Ammon's horn (tissue), 1 donor: ENCODE measurements around the gene CSTF3.
"Not testable (repeated sequence)": the region's sequence is repeated elsewhere in the genome, so short reads cannot be mapped to it uniquely, and the experiment has no call there.

Experiments
- DNase-seq: peaks from one replicate; pipeline ENCODE4 v3.0.0-alpha.2; 2016; ENCODE audit warnings: low spot score

CSTF3 gene

DNA sequence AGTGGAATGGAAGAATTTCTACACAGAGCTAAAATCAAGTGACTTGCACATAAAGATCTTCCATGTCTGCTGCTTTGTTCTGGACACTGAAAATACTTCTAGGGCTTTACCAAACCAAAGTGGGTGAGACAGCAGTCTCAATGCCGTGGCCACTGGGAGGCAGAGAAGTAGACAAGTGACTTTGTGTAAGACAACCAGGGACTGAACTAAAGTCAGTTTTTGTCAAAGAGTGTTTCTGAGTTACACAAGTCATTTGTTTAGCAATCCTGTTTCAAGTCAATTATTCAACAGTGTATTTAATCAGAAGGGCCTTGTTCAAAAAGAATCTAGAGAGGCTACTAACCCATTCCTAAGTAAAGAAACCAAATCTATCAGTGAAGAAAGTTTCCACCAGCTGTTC is 75.3 kb downstream of the CSTF3 start:
- DNase-seq: no peak

GRCh38 chr11:33083918-33084317 is 77.4 kb downstream of the CSTF3 start:
- DNase-seq: no peak

GRCh38 chr11:33072465-33072864 is 88.8 kb downstream of the CSTF3 start:
- DNase-seq: no peak

DNA sequence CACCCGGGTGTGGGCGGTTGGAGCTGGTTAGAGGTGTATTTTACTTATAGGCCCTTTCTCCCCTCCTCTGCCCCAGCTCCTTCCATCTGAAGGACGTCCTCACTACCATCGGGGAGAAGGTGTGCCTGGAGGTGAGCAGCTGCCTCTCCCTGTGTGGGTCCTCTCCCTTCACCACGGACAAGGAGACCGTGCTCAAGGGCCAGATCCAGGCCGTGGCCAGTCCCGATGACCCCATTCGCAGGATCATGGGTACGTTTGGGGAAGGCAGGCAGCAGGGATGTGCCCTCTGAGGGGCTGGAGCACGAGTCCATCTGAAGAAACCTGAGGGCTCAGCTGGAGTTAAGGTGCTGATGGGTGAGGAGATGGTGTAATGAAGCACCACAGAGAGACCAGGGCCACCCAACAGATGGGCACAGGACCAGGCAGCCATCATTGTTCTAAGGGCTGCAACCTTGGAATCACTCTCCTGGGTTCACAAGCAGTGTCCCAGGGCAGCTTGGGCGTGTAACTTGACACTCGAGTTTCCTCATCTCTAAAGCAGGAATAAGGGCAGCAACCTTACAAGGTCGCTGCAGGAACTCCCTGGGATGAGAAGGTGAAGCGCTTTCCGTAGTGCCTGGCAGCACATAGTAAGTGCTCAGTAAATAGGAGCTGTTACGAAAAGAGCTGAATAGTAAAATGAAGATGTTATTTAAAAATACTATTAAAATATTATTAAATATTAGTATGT is 92.5 kb downstream of the CSTF3 start:
- no peak for DNase-seq

GRCh38 chr11:33067294-33067693 is 94.0 kb downstream of the CSTF3 start:
- no peak for DNase-seq

- DNase-seq: peak; percentile 79
Observed at GRCh38 chr11:33065445-33066178, 95.7 kb downstream of the CSTF3 start.

DNA sequence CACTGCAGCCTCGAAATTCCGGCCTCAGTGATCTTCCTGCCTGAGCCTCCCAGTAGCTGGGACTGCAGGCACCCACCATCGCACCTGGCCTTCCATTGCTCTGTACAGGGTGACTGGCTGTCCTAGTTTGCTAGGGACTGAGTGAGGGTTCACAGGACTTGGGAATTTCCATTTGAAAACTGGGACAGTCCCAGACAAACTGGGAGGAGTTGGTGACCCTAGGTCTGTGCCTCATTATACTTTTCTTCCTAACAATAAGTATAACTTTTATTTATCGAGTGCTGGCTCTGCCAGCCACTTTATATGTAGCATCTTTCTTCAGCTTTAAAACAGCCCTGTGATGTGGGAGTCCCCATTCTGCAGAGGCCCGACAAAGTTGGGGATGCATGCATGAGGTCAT is 96.4 kb downstream of the CSTF3 start:
- DNase-seq: no peak

DNA sequence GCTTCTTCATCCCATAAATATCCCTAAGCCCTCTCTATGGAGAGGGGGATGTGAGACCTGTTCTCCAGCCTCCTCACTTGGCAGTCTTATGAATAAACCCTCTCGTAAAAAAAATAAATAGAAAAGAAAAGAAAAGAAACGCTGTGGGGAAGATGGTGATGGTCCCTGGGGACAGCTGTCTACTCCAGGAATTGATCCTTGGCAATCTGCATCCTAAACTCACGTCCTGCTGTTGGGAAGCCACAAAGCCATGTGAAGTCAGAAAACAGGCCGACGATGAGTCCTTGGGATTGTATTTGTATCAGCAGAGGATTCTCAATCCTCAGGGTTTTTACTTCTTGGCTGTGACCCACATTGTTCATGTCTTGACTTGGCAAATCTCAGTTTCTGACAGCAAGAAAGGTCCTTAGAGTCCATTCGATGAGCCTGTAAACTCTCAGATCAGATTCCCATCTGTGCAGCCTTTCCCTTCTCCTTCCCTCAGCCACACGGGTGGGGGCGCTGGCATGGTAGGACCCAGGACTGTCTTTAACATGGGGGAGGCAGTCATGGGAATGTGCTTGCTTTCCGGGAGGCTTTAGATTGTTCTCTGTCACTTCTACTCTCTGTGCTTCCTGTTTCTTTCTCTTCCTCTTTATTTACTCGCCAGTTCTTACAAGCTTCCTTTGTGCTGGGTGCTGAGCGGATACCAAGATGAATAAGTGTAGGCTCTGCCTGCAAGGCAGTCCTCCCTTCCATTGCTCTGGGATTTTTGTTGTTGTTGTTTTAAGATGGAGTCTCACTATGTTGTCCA is 97.1 kb downstream of the CSTF3 start:
- DNase-seq: peak; percentile 42

DNA sequence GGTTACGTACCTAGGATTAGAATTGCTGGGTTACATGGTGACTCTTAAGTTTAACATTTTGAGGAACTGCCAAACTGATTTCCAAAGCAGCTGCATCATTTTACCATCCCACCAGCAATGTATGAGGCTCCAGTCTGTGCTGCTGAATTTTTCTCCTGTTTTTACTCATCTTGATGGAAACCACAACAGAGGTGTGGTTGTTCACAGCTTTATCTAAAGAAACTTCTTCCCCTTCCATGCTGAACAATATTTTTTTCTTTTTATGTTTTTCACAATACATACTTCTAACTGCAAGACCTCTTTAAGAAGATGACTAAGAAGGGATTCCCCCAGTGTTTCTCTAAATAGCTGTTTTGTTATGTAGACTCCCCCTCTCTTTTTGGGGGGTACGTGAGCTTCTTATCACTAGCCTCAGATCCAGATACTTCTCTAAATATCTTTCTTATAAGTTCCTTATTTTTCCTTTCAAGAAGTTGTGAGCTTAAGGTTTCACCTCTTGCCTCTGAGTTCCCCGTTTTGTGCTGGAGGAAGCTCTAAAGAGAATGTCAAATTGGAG is 97.9 kb downstream of the CSTF3 start:
- peak; percentile 22 for DNase-seq

- DNase-seq: no peak
Observed at GRCh38 chr11:33062137-33062536, 99.1 kb downstream of the CSTF3 start.

GRCh38 chr11:33060271-33060670 is 101.0 kb downstream of the CSTF3 start:
- DNase-seq: no peak

DNA sequence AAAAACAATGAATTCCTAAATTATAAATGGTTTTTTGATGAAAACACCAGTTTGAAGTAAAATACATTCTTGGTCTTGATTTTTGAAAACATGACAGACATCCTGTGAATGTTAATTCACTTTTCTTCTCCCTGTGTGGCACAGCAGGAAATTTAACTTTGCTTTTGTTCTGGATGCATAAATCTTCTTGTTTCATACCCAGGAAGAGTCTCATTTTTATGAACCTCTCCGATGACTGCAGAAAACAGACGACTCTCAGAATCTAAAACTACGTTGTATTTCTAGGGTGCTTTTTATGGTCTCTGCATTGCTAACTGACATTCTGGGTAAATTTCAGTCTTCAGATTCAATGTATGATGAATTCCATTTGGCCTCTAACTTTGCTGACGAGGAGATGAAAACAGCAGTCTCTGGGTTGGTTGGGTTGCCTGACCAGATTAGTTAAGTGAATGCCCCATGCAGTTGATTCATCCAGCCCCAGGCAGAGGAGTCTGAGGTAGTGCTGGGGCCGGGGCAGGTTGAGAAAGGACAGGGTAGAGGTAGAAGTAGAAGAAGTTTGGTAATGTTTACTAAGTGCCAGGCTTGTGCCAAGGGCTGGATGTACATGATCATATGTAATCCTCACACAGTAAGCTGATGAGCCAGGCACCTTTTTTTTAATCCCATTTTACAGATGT is 101.8 kb downstream of the CSTF3 start:
- DNase-seq: no peak

GRCh38 chr11:33057284-33057683 is 104.0 kb downstream of the CSTF3 start:
- DNase-seq: no peak

DNA sequence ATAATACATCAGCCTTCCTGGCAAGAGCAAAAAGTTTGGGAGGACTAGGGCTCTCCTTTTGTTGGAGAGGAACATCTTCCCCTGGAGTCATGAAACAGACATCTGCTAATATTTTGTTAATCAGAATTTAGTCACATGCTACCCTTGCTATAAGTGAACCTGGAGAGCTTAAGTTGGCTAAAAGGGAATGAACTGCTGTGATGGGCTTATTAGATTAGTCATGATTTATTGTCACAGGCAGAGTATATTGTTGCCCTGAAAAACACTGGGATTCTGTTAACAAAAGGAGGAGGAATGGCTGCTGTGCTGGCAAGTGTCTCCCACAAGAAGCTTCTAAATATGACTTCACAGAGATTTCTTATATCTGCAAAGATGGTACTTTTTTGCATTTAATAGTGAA is 105.9 kb downstream of the CSTF3 start:
- no peak for DNase-seq

DNA sequence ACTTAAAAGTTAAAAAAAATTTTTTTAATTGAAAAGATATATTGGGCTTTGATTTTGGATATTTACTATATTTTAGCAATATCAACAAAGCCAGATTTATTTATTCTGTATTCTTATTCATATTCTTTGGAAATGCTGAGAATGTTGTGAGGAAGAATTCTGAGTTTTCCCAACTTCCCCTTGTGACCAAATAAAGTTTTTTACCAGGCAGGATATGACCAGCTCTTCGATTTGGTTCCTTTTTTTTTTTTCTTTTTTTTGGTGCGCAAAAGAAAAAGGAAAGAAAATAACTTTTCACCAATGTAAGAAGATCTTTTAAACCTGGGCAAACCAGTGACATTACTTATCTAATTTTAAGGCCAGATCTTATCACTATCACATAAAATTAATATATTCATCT is 109.0 kb downstream of the CSTF3 start:
- no peak for DNase-seq

DNA sequence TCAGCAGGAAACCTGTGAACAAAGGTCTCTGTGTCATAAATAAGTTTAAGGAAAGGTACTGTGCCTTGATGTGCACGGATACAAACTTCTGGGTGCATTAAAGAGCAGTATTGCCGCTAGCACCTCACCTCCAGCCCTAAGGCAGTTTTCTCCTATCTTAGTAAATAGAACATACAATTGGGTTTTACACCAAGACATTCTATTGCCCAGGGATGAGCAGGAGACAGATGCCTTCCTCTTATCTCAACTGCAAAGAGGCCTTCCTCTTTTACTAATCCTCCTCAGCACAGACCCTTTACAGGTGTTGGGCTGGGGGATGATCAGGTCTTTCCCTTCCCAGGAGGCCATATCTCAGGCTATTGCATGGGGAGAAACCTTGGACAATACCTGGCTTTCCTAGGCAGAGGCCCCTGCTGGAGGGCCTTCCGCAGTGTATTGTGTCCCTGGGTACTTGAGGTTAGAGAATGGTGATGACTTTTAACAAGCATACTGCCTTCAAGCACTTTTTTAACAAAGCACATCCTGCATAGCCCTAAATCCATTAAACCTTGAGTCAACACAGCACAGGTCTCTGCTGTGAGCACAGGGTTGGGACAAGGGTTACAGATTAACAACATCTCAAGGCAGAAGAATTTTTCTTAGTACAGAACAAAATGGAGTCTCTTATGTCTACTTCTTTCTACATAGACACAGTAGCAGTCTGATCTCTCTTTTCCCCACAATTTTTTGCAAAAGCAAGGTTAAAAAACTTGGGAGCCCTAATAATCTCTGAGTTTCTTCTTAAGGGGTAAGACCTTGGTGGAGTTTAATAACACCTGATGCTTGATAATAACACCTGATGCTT is 111.5 kb downstream of the CSTF3 start:
- not testable (repeated sequence) for DNase-seq

GRCh38 chr11:33048701-33049100 is 112.6 kb downstream of the CSTF3 start:
- peak; percentile 47 for DNase-seq

DNA sequence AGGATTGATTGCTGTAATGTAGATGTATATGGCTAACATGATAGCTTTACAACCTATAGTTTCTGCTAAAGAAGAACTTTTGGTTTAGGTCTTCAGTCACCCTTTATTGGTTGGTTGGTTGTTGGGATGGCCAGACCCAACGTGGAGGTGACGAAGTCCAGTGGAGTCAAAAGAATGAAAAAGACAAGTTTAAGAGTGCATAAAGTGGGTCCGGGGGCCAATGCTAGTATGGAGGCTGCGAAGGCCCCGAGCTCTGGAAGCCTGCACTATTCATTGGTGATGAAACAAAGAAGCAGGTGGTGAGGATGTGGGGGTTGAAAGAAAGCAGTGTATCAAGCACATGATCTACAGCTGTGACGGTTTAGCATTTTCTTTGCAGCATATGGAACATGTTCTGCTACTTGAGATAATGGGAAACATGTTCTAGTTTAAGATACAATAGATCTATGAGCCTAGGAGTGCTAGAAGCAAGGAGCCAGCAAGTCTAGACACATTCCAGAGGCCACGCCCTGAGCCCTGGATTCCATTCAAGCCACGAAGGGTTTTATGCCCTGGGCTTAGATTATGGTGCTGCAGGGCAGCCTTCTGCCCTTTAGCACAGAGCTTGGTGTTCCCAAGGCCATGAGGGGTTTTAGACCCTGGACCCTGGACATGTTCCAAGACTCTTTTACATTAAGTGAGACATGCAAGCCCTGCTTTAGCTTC is 115.6 kb downstream of the CSTF3 start:
- no peak for DNase-seq

DNA sequence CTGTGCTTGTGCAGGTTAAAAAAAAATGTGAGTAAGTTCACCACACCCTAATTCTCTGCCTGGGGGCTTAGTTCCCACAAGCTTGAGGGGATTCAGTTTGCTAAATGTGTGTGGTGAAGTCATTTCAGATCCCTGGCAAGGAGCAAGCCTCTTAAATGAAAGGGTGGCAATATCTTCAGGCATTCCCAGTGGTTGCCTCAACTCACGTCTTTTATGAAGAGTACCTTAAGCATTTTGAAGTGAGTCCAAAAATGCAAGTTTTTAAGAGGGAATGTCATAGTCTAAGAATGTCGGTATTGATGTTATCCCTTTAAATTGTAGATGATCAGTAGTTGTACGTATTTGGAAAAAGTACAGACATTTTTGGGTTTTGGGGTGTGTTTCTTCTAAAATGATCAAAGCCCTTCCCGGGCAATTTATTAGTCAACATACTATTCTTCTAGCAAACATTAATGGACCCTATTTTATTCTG is 117.0 kb downstream of the CSTF3 start:
- DNase-seq: no peak

DNA sequence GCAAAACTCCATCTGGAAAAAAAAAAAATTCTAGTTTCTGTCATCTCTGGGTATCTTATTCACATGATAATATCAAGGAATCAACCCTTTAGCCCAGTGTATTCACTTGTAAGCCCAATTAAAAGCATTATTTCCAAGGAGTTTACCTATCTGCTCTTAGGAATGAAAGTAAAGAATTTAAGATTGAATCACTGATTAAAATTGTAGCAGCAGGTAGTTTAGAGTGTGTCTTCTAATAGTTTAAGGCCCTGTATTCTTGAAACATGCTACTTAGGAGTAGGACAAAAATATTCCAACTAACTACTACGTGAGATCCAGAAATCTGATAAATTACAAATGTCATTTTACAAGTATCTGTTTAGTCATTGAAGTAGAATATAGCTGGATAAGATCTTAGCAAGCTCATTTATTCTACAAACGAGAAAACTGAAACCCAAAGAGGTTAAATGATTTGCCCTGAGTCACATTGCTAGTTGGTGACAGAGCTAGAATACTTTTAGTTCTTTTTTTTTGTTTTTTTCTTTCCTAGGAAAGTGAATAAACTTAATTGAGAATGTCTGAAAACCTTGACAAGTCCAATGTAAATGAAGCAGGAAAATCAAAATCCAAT is 118.0 kb downstream of the CSTF3 start:
- no peak for DNase-seq
